Measurements from ENCODE around the gene CNNM2. TPM values are rescaled to one million over a fixed set of nuclear protein-coding genes. Genes with fewer than 3 reads are reported as not detected.
"Not testable (repeated sequence)": the region's sequence is repeated elsewhere in the genome, so short reads cannot be mapped to it uniquely, and the experiment has no call there.

The CNNM2 gene
- total RNA-seq, 2 donors from 2014 or later, result 13.4 to 18.9 TPM

DNA sequence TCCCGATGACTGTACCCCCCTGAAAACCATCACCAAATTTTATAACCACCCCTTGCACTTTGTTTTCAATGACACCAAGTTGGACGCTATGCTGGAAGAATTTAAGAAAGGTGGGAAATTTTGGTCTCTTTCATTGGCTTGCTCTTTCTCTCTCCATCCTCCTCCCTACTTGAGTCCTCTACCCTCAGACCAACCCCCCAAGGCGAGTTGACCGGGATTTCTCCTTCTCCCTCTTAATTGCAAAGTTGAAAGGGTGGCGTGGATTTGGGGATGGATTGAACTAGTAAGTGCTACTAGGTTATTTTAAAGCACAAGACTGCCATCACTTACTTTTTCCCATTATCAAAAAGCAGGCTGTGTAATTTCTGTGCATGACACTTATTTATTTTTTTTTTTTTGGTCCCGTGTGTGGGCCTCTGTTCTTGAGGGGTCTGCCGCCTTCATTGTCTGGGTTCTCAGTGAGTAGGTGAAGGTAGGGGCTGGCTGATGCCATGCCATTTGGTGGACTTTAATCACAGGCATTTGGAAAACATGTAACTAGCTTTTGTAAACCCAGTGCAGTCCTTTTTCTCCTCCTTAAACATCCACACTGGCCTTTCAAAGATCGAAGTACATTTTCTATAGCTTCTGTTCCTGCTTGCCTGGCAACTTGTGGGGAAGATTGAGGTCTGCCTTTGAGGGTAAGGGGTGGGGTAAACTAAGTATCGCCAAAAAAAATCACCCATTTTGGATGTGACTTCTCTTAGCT lies 2.1 kb downstream of the CNNM2 start:
- TF ChIP-seq, protein P1, sequence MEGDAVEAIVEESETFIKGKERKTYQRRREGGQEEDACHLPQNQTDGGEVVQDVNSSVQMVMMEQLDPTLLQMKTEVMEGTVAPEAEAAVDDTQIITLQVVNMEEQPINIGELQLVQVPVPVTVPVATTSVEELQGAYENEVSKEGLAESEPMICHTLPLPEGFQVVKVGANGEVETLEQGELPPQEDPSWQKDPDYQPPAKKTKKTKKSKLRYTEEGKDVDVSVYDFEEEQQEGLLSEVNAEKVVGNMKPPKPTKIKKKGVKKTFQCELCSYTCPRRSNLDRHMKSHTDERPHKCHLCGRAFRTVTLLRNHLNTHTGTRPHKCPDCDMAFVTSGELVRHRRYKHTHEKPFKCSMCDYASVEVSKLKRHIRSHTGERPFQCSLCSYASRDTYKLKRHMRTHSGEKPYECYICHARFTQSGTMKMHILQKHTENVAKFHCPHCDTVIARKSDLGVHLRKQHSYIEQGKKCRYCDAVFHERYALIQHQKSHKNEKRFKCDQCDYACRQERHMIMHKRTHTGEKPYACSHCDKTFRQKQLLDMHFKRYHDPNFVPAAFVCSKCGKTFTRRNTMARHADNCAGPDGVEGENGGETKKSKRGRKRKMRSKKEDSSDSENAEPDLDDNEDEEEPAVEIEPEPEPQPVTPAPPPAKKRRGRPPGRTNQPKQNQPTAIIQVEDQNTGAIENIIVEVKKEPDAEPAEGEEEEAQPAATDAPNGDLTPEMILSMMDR (IDR thresholded peaks at IDR 0.05), result no peak
- TF ChIP-seq POLR2AphosphoS5 (IDR thresholded peaks at IDR 0.05), result no peak
- TF ChIP-seq POLR2A (IDR thresholded peaks at IDR 0.05), result no peak
- Histone ChIP-seq H3K4me1 (replicated peaks) (peaks cover 8% of the 10 kb centered on the region), H3K4me3 (peak overlapping the region in 1 of 2 donors; percentile 96), H3K27ac (no peak overlapping the region), H3K36me3 (no peaks in the 10 kb centered on the region), H3K9me3 (no peaks in the 10 kb centered on the region), H3K27me3 (replicated peaks; ENCODE audit: insufficient read depth) (no peaks in the 10 kb centered on the region)
- intact Hi-C loops (cut with DNase I), result loop anchor here (2.0 to 5.0 kb wide), 3 partner anchors 132 to 273 kb away; partner anchors contain the start of gene NT5C2
- DNase-seq (ENCODE audit: low spot score), result no peak
- 51% methylated on average over 9 of the region's 9 CpGs for WGBS

DNA sequence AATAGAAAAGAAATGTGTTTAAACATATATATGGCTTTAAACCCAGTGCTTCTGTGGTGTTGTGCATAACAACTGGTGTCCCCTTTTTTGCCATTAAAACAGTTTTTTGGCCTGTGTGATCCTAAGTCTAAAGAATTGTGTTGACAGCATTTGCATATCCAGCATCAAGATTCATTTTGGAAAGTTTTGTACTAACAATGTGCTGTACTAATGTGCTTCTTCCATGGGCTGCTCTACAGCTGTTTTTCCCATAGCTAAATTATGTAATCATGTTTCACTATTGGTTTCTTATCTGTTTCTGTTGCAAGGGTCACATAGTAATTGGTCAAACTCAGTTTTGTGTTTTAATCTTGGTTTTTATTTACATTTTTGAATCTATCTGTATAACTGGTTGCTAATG lies 5.5 kb downstream of the CNNM2 start:
- Histone ChIP-seq H3K9me3 (no peaks in the 10 kb centered on the region), H3K4me3 (no peak overlapping the region), H3K27ac (no peak overlapping the region), H3K27me3 (replicated peaks; ENCODE audit: insufficient read depth) (no peaks in the 10 kb centered on the region), H3K36me3 (no peaks in the 10 kb centered on the region), H3K4me1 (replicated peaks) (peaks cover 8% of the 10 kb centered on the region)
- intact Hi-C loops (cut with DNase I), result loop anchor here (5.0 kb wide), 1 partner anchor 129 kb away; no protein-coding TSS in a partner anchor
- TF ChIP-seq, protein P1 (IDR thresholded peaks at IDR 0.05), result no peak
- TF ChIP-seq POLR2AphosphoS5 (IDR thresholded peaks at IDR 0.05), result no peak
- TF ChIP-seq POLR2A (IDR thresholded peaks at IDR 0.05), result no peak
- no peak for DNase-seq (ENCODE audit: low spot score)

DNA sequence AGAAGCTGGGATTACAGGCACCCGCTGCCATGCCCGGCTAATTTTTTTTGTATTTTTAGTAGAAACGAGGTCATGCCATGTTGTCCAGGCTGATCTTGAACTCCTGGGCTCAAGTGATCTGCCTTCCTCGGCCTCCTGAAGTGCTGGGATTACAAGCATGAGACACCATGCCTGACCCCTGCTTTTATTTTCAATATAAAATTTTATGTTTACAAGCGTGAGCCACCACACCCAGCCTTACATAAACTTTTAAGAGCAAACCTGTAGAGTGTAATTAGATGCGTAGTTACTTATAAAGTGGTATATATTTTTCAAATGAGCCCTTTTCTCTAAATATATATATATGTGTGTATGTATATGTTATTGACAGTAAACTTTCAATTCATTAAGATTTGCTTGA lies 8.7 kb downstream of the CNNM2 start:
- Histone ChIP-seq H3K4me3 (no peak overlapping the region), H3K4me1 (replicated peaks) (no peaks in the 10 kb centered on the region), H3K9me3 (no peaks in the 10 kb centered on the region), H3K36me3 (no peaks in the 10 kb centered on the region), H3K27me3 (replicated peaks; ENCODE audit: insufficient read depth) (no peaks in the 10 kb centered on the region), H3K27ac (no peak overlapping the region)
- DNase-seq (ENCODE audit: low spot score), result no peak
- 78% methylated on average over 6 of the region's 6 CpGs for WGBS
- intact Hi-C loops (cut with DNase I), result no loop called here
- no peak for TF ChIP-seq POLR2AphosphoS5 (IDR thresholded peaks at IDR 0.05)
- TF ChIP-seq POLR2A (IDR thresholded peaks at IDR 0.05), result no peak
- TF ChIP-seq, protein P1 (IDR thresholded peaks at IDR 0.05), result no peak

- Histone ChIP-seq H3K27ac (no peak overlapping the region), H3K36me3 (no peaks in the 10 kb centered on the region), H3K4me1 (replicated peaks) (no peaks in the 10 kb centered on the region), H3K4me3 (no peak overlapping the region), H3K9me3 (no peaks in the 10 kb centered on the region), H3K27me3 (replicated peaks; ENCODE audit: insufficient read depth) (no peaks in the 10 kb centered on the region)
- DNase-seq (ENCODE audit: low spot score), result no peak
- intact Hi-C loops (cut with DNase I), result no loop called here
- WGBS, result 79% methylated on average over 12 of the region's 12 CpGs
- TF ChIP-seq, protein P1 (IDR thresholded peaks at IDR 0.05), result no peak
- TF ChIP-seq POLR2A (IDR thresholded peaks at IDR 0.05) (no peak), POLR2AphosphoS5 (IDR thresholded peaks at IDR 0.05) (no peak)
These were observed 9.4 kb downstream of the CNNM2 start for GRCh38 chr10:102927311-102928010.

DNA sequence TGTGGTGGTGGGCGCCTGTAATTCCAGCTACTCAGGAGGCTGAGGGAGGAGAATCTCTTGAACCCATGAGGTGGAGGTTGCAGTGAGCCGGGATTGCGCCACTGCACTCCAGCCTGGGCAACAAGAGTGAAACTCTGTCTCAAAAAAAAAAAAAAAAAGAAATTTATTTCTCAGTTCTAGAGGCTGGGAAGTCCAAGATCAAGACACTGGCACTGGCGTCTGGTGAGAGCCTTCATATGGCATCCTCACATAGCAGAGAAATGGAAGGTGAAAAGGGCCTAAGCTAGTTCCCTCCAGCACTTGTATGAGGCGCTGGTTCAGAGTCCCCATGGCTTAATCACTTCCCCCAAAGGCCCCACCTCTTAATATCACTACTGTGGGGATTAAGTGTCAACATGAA lies 10.3 kb downstream of the CNNM2 start:
- H3K4me1 ChIP-seq (replicated peaks); intact Hi-C loops (cut with DNase I); DNase-seq (ENCODE audit: low spot score); H3K9me3 ChIP-seq; H3K36me3 ChIP-seq; H3K4me3 ChIP-seq; H3K27me3 ChIP-seq (replicated peaks; ENCODE audit: insufficient read depth); H3K27ac ChIP-seq: not testable (repeated sequence)
- 97% methylated on average over 5 of the region's 5 CpGs for WGBS

All from prostate gland (tissue), 2 donors.